Adipose tissue (tissue), 3 donors: ENCODE measurements around the gene ZNF266. TPM values are rescaled to one million over a fixed set of nuclear protein-coding genes. Genes with fewer than 3 reads are reported as not detected.

Experiments used
- H3K27ac ChIP-seq: one replicate; pipeline ENCODE4 v1.5.1; 2013; ENCODE audit warnings: low read depth, low read length
- WGBS, 3 donors: extraction: QIAGEN DNeasy Blood & Tissue Kit; methylation state at CpG; one replicate each; pipeline ENCODE4 v1.1.7; 2013; 5-methylcytosine and 5-hydroxymethylcytosine counted together
- polyA plus RNA-seq, 3 donors: library from polyadenylated mRNA; stranded (reverse); fragments of 200-250 nt; gene quantifications; one replicate each; pipeline ENCODE4 v1.2.3, GENCODE V29; 2013
- donor health status: healthy with polysubstance abuse.
- donor health status: Bipolar disorder and iron deficiency.
- donor health status: healthy.

Gene ZNF266
- 10 to 100 TPM; 10.8 to 12.9 (median 11.0) TPM for polyA plus RNA-seq

- WGBS, 3 donors = 10 to 14% (median 14%) methylated on average over 56 of the region's 56 CpGs
- H3K27ac ChIP-seq = peak within 1 kb of the TSS; percentile 76
Measured at GRCh38 chr19:9435279-9436268, at the start of gene ZNF266. Gene ZNF266, minus strand, starts transcription at chr19:9435573. Its CDS starts 15,484 bp downstream, at chr19:9420089.

GRCh38 chr19:9485140-9485539 lies 49.8 kb upstream of the ZNF266 start:
- 72 to 85% (median 83%) methylated on average over 2 of the region's 2 CpGs for WGBS, 3 donors
- no peak overlapping the region for H3K27ac ChIP-seq

DNA sequence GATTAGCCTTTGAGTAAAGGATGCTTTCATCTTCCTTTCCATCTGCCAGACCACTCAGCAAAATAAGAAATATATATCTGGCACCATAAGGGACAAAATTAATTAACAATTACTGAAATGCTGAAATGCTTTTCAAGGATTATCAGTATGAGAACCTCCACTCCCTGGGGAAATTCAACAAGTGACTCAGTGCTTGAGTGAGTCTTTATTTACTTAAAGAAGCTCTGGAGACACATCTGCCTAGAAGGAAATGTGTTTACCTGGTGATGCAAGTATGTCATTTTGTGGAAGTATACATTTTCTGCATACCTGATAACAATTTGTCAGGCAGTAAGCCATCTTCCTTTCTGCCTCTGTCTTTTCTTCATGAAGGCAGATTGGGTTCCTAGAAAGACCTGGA lies 39.6 kb upstream of the ZNF266 start:
- no peak overlapping the region for H3K27ac ChIP-seq

DNA sequence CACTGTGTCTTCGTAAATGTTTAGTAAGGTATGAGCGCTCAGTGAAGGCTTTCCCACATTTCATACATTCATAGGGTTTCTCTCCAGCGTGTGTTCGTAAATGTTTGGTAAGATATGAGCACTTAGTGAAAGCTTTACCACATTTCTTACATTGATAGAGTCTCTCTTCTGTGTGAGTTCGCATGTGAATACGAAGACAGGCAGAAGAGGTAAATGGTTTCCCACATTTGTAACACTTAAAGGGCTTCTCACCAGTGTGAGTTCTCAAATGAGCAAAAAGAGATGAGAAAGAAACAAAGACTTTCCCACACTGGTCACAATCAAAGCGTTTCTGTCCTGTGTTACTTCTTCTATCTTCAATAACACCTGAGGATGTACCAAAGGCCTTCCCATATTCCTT lies 31.8 kb upstream of the ZNF266 start:
- H3K27ac ChIP-seq = no peak overlapping the region
- WGBS, 3 donors = 80 to 91% (median 90%) methylated on average over 7 of the region's 7 CpGs

DNA sequence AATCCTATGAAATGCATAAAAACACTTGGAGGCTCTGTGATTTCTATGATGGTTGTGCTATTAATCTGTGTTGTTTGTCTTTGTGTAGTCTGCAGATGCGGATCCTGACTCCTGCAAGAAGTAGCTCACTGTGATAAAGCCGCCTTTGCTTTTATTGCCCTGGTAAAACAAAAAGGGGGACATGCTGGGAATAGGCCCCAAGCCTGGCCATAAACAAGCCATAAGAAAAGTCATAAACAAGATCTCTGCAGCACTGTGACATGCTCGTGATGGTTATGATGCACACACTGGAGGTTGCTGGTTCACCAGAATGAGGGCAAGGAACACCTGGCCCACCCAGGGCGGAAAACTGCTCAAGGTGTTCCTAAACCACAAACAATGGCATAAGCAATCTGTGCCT lies 26.6 kb upstream of the ZNF266 start:
- no peak overlapping the region for H3K27ac ChIP-seq
- 82 to 90% (median 89%) methylated on average over 4 of the region's 4 CpGs for WGBS, 3 donors

GRCh38 chr19:9456018-9456689 lies 20.8 kb upstream of the ZNF266 start:
- 68 to 84% (median 74%) methylated on average over 12 to 13 of the region's 13 CpGs for WGBS, 3 donors
- H3K27ac ChIP-seq = no peak overlapping the region

- H3K27ac ChIP-seq = no peak overlapping the region
- 85 to 93% (median 92%) methylated on average over 4 of the region's 4 CpGs for WGBS, 3 donors
Measured at GRCh38 chr19:9453953-9454352, 18.6 kb upstream of the ZNF266 start.

DNA sequence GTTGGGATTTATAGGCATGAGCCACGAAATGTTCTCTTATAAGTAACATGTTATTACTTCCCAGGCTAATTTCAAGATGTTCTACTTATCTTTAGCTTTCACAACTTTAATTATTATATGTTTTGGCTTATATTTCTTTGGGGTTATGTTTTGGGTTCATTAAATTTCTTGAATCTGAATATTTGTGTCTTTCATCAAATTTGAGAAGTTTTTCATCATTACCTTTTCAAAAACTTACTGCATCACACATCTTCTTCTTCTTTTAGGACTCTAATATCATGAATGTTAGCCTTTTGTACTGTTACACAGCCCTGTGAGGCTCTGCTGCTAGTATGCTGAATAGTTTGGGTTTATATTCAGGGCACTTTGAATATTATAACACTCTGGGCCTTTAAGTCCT lies 9.7 kb upstream of the ZNF266 start:
- 73 to 90% (median 88%) methylated on average over 1 of the region's 1 CpG for WGBS, 3 donors
- no peak overlapping the region for H3K27ac ChIP-seq

DNA sequence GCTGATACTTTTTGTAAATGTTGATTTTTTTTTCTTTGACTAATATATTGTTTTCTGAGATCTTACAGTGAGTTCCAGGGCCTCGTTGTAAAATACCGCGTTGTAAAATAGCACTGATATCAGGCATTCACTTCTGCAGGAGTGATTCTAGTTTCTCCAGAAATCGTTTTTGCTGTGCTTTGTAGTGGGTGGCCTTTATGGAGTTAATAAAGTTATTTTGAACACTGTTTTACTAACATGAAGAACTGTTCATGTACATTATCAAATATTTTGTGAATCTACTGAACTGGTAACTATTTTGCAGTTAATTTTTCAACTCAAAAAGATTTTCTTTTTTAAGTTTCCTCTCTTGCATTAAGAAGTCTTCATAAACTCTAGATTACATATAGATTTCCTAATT lies 985 bp upstream of the ZNF266 start:
- 79 to 83% (median 81%) methylated on average over 4 of the region's 4 CpGs for WGBS, 3 donors
- H3K27ac ChIP-seq = no peak overlapping the region

DNA sequence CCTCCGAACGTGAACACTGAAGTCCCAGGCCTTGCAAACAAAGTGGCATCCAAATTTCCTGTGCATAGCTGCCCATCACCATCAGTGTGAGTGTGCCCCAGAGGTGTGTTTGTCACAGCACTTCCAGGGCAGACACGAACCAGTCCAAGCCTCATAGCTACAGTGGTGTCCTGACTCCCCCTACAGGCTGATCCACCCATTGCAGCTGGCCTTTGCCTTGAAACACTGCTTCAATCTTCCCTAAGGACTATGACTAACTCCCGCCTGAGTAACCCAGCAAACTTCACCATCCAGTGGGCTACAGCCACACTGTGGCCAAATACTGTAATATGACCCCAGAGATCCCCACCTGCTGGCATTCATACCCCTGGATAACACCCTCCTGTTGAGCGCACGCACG lies 3.9 kb downstream of the ZNF266 start:
- WGBS, 3 donors = 89 to 90% (median 89%) methylated on average over 7 of the region's 7 CpGs

GRCh38 chr19:9430444-9430843 lies 4.9 kb downstream of the ZNF266 start:
- H3K27ac ChIP-seq = no peak overlapping the region
- WGBS, 3 donors = 96 to 100% (median 98%) methylated on average over 1 of the region's 1 CpG

More for the DNA sequence above, 3.9 kb downstream of the ZNF266 start:
- H3K27ac ChIP-seq = no peak overlapping the region

GRCh38 chr19:9427941-9428340 lies 7.4 kb downstream of the ZNF266 start:
- no peak overlapping the region for H3K27ac ChIP-seq
- 81 to 90% (median 85%) methylated on average over 6 of the region's 6 CpGs for WGBS, 3 donors

- WGBS, 3 donors = 98% methylated on average over 14 of the region's 14 CpGs
- no peak overlapping the region for H3K27ac ChIP-seq
Measured at GRCh38 chr19:9413240-9413954, 22.0 kb downstream of the ZNF266 start.

- no peak overlapping the region for H3K27ac ChIP-seq
- whole genome bisulfite sequencing, 3 donors = 68 to 85% (median 72%) methylated on average over 5 of the region's 5 CpGs
Measured at GRCh38 chr19:9407827-9408226, 27.5 kb downstream of the ZNF266 start.

DNA sequence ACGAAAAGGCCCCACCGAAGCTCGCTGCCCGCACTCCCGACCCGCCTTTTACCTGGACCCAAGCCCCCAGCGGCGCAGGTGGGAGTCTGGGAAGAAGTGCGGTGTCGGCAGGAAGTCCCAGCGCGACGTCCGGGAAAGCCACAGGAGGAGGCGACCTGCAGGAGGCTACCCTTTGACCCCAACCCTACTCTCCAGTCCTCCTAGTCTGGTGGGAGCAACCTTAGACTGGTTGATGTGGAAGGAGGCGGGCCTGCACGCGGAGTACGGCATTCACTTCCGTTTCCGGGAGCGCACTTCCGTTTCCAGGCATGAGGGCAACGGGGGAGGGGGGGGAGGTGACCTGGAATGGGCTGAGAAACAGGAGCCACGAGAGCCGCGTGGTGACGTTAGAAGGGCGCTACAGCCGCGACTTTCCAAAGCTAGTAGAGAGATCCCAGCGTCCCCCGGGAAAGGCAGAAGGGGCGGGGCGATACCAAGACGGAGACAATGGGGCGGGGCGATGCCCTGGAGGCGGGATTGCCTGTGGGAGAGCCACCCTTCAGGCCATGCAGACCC lies 28.5 kb downstream of the ZNF266 start:
- no peak overlapping the region for H3K27ac ChIP-seq
- WGBS, 3 donors = 0 to 4% (median 2%) methylated on average over 37 to 39 of the region's 39 CpGs

- H3K27ac ChIP-seq = no peak overlapping the region
- 74 to 88% (median 84%) methylated on average over 4 of the region's 4 CpGs for WGBS, 3 donors
Measured at GRCh38 chr19:9381361-9381785, 54.0 kb downstream of the ZNF266 start.

DNA sequence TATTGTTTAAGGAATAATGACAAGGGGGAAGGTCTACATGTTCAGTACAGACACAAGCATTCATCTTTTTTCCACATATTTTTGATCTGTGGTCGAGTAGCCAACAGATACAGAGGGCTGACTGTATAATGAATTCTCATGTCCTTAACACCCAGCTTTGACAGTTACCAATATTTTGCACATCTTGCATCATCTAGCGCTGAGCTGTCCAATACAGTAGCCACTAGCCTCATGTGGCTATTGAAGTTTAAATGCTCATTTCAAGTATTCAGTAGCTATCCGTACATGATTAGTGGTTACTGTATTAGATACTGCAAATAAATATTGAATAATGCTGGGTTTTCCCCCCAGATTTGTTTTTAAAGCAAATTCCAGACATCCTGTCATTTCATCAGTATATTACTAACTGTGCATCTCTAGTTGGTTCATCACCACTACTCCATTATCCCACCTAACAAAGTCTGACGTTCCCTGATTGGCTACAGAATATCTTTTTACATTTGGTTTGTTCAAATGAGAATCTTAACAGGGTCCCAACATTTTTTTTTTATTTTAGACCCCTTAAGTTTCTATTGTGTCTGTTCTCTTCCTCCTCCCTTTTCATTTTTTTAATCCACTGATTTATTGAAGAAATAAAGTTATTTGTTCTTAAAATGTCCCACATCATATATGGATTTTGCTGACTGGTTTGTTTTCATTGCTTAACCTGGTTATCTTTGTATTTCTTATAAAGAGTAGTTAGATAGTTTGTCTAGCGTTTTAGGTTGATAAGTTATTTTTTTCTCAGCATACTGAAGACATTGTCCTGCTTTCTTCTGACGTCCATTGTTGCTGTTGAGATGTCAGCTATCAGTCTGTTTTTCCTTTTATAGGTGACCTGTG lies 64.4 kb downstream of the ZNF266 start:
- no peak overlapping the region for H3K27ac ChIP-seq
- 89 to 93% (median 92%) methylated on average over 6 of the region's 6 CpGs for whole genome bisulfite sequencing, 3 donors

- H3K27ac ChIP-seq = no peak within 1 kb of the TSS
- WGBS, 3 donors = 1 to 4% (median 3%) methylated on average over 27 to 28 of the region's 28 CpGs
Measured at GRCh38 chr19:9362905-9363304, 72.5 kb downstream of the ZNF266 start, which contains the start of gene ZNF177. Gene ZNF177, plus strand, starts transcription at chr19:9363013. Its CDS starts 15,299 bp downstream, at chr19:9378312.
